ENCODE data around the gene WNT9A.

DNA sequence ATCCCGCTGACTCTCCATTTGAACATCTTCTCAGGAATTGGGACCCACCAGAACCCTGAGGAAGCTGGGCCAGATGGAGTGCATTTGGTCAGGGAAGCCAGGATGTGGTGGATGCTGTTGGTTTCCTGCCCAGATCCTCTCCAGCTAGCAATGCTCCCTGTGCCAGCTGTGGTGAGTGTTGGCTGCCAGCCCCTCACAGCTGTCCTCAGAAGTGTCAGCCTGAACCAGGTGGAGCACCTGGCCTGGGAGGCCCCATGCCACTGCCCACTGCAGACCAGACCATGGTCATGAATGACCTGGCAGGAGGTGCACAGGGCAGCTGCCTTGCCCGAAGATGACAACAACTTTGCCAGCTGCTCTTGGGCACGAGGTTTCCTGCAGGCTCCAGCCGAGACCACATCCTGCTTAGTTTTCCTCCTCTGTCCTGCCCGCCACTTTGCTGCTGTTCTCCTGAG lies 77.9 kb downstream of the WNT9A start:
- TF ChIP-seq, protein P1, sequence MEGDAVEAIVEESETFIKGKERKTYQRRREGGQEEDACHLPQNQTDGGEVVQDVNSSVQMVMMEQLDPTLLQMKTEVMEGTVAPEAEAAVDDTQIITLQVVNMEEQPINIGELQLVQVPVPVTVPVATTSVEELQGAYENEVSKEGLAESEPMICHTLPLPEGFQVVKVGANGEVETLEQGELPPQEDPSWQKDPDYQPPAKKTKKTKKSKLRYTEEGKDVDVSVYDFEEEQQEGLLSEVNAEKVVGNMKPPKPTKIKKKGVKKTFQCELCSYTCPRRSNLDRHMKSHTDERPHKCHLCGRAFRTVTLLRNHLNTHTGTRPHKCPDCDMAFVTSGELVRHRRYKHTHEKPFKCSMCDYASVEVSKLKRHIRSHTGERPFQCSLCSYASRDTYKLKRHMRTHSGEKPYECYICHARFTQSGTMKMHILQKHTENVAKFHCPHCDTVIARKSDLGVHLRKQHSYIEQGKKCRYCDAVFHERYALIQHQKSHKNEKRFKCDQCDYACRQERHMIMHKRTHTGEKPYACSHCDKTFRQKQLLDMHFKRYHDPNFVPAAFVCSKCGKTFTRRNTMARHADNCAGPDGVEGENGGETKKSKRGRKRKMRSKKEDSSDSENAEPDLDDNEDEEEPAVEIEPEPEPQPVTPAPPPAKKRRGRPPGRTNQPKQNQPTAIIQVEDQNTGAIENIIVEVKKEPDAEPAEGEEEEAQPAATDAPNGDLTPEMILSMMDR (IDR thresholded peaks at IDR 0.05) = no peak
- TF ChIP-seq POLR2AphosphoS5 (IDR thresholded peaks at IDR 0.05) = no peak
